ENCODE measurements around the gene FOSL1. TPM values are rescaled to one million over a fixed set of nuclear protein-coding genes. Genes with fewer than 3 reads are reported as not detected.
A peak's percentile ranks its signal among the peaks of the same experiment; 100 is the strongest.

Gene FOSL1
- total and polyA plus RNA-seq, 2 of the 13 experiments (the other 11 are each of a cell fraction or from before 2014, with no cell fraction given), result 4.0 to 4.1 TPM

DNA sequence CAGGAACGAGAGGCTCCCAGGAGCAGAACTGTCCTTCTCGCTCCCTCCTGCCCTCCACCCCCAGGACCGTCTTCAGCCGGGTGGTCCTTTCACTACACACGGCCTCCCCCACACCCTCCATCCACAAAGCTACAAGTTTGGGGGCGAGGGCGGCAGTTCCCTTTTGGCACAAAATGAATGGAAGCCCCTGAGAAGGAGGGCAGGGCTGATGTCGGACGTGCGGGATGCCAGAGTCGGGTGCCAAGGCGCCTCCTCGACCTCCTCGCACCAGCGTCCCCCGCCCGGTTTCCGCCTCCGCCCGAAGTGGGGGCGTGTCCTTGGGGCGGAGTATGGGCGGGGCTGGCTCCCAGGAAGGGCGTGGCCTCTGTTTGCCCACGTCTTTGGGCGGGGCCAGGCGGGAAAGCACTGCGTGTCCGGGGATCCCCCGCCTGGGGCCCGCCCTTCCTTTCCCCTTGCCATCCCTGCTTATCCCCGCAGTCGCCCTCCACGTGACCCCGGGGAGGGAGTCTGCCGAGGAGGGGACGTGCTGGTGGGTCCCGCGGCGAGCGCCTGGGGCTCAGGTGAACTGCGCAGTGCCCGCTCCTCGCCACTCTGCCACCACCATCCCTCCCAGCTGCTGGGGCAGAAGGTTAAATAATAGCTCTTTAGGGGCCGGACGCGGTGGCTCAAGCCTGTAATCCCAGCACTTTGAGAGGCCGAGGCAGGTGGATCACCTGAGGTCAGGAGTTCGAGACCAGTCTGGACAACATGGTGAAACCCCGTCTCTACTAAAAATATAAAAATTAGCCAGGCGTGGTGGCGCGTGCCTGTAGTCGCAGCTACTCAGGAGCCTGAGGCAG, 26.7 kb downstream of the FOSL1 start (continued):
- 0 out of 2 replicates have a peak, but pooled peaks have one; percentile 49 for TF ChIP-seq WIZ (CRISPR knock-in tag; IDR thresholded peaks at IDR 0.05)
- TF ChIP-seq ZNF138 (CRISPR knock-in tag; IDR thresholded peaks at IDR 0.05; ENCODE audit: low read depth), result no peak
- TF ChIP-seq, protein P1, sequence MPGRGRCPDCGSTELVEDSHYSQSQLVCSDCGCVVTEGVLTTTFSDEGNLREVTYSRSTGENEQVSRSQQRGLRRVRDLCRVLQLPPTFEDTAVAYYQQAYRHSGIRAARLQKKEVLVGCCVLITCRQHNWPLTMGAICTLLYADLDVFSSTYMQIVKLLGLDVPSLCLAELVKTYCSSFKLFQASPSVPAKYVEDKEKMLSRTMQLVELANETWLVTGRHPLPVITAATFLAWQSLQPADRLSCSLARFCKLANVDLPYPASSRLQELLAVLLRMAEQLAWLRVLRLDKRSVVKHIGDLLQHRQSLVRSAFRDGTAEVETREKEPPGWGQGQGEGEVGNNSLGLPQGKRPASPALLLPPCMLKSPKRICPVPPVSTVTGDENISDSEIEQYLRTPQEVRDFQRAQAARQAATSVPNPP (CRISPR knock-in tag; IDR thresholded peaks at IDR 0.05), result no peak
- TF ChIP-seq, protein P2, sequence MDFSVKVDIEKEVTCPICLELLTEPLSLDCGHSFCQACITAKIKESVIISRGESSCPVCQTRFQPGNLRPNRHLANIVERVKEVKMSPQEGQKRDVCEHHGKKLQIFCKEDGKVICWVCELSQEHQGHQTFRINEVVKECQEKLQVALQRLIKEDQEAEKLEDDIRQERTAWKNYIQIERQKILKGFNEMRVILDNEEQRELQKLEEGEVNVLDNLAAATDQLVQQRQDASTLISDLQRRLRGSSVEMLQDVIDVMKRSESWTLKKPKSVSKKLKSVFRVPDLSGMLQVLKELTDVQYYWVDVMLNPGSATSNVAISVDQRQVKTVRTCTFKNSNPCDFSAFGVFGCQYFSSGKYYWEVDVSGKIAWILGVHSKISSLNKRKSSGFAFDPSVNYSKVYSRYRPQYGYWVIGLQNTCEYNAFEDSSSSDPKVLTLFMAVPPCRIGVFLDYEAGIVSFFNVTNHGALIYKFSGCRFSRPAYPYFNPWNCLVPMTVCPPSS (IDR thresholded peaks at IDR 0.05), result no peak
- no peak for TF ChIP-seq ZNF644 (CRISPR knock-in tag; IDR thresholded peaks at IDR 0.05; ENCODE audit: low read depth)
- peak; percentile 39 for TF ChIP-seq SKI (IDR thresholded peaks at IDR 0.05; ENCODE audit: partially characterized antibody)
- TF ChIP-seq, protein P3, sequence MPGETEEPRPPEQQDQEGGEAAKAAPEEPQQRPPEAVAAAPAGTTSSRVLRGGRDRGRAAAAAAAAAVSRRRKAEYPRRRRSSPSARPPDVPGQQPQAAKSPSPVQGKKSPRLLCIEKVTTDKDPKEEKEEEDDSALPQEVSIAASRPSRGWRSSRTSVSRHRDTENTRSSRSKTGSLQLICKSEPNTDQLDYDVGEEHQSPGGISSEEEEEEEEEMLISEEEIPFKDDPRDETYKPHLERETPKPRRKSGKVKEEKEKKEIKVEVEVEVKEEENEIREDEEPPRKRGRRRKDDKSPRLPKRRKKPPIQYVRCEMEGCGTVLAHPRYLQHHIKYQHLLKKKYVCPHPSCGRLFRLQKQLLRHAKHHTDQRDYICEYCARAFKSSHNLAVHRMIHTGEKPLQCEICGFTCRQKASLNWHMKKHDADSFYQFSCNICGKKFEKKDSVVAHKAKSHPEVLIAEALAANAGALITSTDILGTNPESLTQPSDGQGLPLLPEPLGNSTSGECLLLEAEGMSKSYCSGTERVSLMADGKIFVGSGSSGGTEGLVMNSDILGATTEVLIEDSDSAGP (CRISPR knock-in tag; IDR thresholded peaks at IDR 0.05; ENCODE audit: borderline replicate concordance), result peak; percentile 58; the same call in 1 of the 2 replicates
- no peak for TF ChIP-seq NCOA5 (CRISPR knock-in tag; IDR thresholded peaks at IDR 0.05)
- peak; percentile 94 for TF ChIP-seq ZNF850 (CRISPR knock-in tag; conservative IDR thresholded peaks at IDR 0.05)
- TF ChIP-seq ZNF605 (CRISPR knock-in tag; IDR thresholded peaks at IDR 0.05), result peak; percentile 27; the same call in 1 of the 2 replicates
- no peak for TF ChIP-seq NFRKB (IDR thresholded peaks at IDR 0.05)
- TF ChIP-seq, protein P4, sequence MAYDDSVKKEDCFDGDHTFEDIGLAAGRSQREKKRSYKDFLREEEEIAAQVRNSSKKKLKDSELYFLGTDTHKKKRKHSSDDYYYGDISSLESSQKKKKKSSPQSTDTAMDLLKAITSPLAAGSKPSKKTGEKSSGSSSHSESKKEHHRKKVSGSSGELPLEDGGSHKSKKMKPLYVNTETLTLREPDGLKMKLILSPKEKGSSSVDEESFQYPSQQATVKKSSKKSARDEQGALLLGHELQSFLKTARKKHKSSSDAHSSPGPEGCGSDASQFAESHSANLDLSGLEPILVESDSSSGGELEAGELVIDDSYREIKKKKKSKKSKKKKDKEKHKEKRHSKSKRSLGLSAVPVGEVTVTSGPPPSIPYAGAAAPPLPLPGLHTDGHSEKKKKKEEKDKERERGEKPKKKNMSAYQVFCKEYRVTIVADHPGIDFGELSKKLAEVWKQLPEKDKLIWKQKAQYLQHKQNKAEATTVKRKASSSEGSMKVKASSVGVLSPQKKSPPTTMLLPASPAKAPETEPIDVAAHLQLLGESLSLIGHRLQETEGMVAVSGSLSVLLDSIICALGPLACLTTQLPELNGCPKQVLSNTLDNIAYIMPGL (CRISPR knock-in tag; IDR thresholded peaks at IDR 0.05; ENCODE audit: borderline replicate concordance in 1 of 2, low read depth in 1 of 2), result no peak
- no peak for TF ChIP-seq CEBPB (IDR thresholded peaks at IDR 0.05; ENCODE audit: borderline replicate concordance, low read depth, low read length)
- TF ChIP-seq CREB1 (IDR thresholded peaks at IDR 0.05), result no peak
- TF ChIP-seq CREB1 (CRISPR knock-in tag; IDR thresholded peaks at IDR 0.05), result no peak; the same call in 1 of the 2 replicates
- peak; percentile 87 for TF ChIP-seq KDM2A (CRISPR knock-in tag; IDR thresholded peaks at IDR 0.05; ENCODE audit: borderline replicate concordance, low read depth)
- TF ChIP-seq STAG1 (CRISPR knock-in tag; IDR thresholded peaks at IDR 0.05), result no peak
- TF ChIP-seq ZZZ3 (CRISPR knock-in tag; IDR thresholded peaks at IDR 0.05; ENCODE audit: borderline replicate concordance), result no peak
